ELF-1 (cell line): ENCODE results near the gene MLIP.
"Not testable (repeated sequence)": the region's sequence is repeated elsewhere in the genome, so short reads cannot be mapped to it uniquely, and the experiment has no call there.

ENCODE experiments used
- DNase-seq: peaks from one replicate; pipeline ENCODE4 v3.0.0-alpha.2; 2016; ENCODE audit warnings: low read depth, low spot score

The MLIP gene

DNA sequence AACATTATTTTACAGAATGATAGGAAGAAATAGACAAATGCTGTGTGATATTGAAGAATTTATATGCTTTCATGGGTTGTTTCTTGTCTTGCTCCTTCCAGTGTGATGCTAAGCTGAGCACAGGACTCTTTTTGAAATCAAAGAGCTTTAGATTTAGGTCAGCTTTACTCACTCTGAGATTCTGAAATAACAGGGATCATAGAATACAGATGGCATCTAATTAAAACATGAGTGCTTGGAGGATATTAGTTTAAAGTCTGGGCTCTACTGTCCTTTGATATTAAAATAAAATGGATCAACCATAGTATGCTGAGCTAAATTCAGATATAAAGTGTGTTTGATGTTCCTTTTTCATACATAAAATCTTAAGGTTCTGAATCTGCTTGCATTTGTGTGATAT is 29.6 kb downstream of the MLIP start:
- DNase-seq: no peak

DNA sequence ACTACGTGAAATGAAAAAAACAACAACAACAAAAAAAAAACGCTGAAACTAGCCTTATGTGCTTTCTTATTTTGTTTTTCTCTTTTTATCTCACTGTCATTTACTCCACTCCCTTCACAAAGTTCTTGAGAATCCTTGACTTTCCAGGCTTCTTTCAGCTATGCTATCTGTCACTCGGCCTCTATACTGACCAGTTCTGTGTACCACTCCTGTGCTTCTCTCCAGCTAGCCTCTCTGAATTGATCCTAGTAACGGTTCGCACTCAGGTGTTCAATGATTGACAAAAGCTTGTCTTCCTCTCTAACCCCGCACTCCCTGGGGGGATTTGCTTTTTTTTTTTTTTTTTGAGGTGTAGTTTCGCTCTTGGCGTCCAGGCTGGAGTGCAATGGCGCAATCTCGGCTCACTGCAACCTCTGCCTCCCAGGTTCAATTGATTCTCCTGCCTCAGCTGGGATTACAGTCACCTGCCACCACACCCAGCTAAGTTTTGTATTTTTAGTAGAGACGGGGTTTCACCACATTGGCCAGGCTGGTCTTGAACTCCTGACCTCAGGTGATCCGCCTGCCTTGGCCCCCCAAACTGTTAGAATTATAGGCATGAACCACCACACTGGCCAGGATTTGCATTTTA is 31.8 kb downstream of the MLIP start:
- DNase-seq: no peak

DNA sequence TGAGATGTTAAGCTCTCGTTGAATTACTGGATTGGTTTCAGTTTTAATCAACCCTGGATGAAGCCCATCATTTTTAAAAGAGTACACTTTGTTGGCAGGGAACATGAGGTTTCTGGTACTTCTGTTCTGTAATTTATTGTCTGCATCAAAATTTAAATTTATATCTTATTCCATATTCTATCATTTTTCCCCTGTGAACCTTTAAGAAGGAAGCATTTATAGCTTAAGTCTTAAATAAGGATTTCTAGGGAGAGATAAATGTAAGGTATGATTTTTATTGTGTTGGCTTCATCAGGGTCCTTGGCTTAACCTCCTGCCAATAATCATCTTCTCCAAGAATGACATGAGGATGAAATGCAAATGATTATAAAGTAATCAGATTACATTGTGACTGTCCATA is 40.6 kb downstream of the MLIP start:
- DNase-seq: no peak

DNA sequence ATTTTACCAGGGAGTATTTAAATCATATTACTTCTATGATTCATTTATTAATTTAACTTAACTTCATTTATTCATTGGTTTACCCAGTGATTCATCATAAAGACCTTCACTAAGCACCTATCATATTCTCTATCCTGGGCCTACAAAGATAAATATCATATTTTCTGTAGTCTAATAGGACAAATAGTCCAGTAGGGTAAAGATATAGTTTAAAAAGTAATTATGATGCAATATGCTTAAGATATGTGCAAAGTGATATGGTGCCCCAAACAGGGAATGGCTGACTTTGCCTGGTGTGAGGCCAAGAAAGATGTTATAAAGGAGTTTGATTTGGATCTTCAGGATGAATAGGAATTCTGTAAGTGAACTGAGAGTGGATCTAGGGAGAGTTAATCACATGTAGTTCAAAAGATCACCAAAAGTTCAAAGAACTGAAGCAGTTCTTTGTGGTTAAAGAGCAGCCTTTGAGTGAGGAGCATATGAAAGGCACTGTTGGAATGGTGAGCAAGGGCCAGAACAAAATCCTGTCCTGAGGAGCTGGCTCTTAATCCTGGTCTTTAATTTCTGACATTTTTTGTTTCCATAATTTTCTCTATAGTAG is 45.5 kb downstream of the MLIP start:
- DNase-seq: no peak

DNA sequence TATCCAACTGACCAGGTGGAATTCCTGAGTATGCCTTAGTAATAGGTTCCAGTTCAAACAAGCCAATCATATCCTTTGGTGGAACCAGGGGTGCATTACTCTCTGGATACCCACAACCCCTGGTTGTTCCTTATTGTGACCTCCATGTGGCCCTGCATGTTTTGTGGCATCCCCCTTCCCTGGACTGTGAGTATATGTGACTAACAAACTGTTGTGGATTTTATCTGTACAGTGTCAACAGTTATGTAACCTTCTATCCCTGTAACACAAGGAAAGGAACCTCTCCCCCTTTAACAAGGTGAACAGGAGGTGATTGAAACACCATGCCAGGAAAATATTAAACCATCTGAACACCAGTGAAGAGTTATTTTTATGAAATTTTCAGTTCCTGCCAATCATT is 46.2 kb downstream of the MLIP start:
- no peak for DNase-seq

DNA sequence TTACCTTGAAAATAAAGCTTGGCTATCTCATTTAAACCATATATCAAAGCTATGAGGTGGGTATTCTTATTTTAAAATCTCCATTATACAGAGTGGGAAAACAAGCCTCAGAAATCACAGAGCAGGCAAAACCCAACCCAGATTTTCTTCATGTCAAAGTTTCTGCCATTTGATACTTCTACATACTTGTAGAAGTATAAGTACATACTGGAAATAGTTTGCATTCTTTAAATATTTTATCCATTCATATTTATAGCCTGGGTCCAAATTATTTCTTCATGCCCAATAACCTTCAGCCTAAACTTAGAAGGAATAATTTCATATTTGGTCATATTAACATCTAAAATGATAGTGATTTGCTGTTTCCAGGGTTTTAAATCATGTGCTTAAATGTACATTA is 61.8 kb downstream of the MLIP start:
- no peak for DNase-seq

DNA sequence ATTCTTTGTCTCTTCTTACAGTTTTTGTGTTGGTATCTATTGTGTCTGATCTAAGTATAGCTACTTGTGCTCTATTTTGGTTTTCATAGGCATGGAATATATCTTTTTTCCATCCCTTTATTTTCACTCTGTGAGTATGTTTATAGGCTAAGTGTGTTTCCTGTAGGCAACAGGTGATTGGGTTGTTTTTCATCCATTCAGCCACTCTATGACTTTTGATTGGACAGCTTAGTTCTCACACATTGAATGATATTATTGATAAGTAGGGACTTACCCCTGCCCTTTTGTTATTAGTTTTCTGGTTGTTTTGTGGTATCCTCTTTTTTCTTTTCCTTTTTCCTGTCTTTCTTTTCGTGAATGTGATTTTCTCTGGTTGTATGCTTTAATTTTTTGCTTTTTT is 67.9 kb downstream of the MLIP start:
- no peak for DNase-seq

DNA sequence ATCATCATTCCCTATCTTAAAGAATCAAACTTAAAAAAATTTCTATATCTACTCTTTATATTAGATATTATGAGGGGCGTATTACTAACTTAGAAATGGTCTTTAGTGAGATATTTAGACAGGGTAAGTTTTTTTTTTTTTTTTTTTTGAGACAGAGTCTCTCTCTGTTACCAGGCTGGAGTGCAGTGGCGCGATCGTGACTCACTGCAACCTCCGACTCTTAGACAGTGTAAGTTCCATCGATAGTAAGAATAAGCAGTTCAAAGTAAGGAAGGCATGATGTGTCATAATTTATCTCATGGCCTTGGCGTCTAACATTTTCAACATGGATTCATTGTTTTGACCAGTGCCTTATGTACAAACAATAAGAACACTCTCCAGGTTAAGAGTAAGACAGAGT is 72.4 kb downstream of the MLIP start:
- no peak for DNase-seq

DNA sequence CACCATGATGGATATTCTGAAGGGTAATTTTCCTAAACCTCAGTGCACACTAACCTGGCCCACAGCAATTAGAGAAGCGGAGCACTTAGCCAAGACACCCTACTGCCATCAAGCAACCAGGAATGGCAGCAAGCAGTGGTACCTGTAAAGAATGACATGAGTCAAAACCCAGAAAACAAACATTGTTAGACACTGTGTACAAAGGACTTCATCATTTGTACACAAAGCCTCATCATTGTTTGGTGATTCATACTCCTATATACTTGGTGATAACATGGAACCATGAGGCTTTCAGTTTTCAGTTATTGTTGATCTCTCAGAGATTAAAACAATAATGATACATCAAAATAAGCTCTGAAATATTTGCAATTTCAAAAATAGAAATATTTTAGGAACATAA is 74.6 kb downstream of the MLIP start:
- DNase-seq: no peak

DNA sequence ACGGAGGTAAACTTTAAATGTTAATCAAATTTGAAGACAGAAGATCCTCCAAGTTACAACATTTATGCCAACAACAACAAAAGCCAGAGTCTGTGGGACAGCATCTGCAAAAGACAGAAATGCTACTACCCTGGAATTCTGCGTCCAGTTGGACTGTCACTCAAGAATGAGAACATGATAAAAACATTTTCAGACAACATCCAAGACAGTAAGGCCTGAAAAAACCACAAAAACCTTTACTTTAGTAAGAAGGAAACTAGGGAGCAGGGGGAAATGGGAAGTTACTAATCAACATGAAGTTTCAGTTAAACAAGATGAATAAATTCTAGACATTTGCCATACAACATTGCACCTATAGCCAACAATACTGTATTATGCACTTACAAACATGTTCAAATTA is 77.6 kb downstream of the MLIP start:
- no peak for DNase-seq

DNA sequence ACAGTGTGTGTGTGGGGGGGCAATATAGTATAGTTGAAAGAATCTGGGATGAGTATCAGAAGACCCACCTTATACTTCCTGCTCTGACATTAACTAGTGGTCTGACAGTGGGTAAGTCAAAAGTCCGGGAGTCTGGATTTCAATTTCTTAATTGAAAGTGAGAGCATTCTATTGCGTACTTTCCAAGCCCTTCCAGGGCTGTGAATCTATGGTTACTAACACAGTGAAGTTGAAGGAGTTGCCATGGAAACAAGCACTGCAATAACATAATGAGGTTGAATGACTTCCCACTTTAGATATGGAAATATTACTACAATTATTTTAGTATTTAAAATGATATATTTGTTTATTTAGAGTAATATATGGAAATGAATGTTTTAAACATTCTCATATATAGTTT is 80.2 kb downstream of the MLIP start:
- DNase-seq: no peak

DNA sequence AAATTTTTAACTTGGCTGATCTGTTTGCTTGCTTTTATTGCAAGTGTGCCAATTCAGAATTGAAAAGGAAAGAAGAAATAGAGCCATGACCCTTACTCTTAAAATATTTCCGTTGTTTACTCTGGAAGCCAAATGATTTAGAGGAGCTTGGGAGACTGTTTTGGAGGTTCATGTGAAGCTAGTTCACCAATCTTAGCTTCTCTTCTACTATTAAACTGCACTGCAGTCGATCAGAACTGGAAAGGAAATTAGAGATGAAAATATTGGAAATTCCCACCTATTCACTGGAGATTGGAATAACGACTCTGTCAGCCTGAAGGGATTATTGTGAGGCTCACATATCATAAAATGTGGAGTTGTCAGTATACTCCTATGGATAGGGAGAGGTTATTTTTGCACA is 81.8 kb downstream of the MLIP start:
- no peak for DNase-seq

DNA sequence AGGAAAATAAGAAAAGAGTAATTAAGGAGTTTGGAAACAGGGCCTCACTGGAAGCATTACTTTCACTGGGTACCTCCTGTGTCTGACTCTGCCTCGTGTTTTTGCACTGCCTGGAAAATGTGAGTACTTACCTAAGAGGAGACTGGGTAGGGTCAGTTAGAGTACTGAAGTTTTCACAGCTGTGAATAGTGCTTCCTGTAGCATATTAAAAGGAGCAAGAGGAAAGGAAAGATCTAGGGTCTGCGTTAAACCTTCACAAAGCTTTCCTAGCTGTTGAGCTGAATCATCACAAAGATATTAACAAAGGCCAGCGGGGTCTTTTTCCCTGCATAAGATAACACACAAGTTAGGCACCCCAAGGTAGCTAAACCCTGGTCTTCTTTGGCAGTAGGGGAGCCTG is 82.3 kb downstream of the MLIP start:
- peak; percentile 6 for DNase-seq

DNA sequence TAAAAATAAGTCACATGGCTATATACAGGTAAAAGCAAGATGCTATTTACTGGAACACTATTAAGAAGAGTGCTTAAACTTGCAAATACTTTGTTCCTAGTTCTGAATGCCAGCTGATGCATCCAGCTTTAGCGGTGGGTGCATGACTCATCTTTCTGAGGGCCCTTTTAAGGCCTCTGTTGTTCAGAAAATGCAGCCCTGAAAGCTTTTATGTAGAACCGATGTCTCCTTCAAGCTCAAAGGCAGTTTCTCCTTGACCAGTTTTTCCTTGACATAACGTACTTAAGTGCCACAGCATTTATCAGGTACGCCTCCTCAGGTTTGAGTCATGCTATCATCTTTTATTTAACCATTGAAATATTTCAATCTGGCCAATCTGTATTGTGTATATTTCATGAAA is 82.8 kb downstream of the MLIP start:
- peak; percentile 24 for DNase-seq

DNA sequence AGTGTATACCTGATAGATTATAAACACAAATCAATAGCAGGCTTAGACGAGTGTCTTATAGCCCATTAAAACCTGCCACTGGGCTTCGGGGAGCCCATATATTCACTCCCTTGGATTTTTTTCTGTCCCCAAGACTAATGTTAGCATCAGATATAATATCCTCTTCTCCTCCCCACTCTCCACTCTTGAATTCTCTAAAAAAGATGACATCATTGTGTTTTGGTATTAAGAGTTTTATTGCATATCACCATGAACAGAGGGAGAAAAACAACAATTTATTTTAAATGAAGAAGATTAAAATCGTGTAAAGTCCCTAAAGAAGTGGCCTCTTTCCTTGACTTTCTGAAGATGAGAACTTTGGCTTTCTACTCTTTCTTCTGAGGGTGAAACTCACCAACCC is 84.4 kb downstream of the MLIP start:
- no peak for DNase-seq

DNA sequence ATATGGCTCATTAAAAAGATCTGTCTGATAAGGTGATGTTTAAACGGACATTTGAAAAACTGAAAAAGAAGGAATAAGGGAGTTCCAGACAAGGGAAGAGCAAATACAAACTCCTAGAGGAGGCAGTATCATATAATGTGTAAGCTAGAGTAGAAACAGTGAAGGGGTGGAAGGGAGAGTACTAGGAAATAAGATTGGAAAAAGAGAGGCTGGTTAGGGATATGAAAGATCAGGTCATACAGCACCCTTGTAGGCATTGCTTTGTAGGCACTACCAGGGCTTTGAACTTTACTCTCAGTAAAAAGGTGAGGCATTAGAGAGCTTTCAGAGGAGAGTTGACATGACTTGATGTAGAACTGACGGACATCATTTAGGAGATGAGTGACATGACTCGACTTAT is 85.7 kb downstream of the MLIP start:
- DNase-seq: no peak

DNA sequence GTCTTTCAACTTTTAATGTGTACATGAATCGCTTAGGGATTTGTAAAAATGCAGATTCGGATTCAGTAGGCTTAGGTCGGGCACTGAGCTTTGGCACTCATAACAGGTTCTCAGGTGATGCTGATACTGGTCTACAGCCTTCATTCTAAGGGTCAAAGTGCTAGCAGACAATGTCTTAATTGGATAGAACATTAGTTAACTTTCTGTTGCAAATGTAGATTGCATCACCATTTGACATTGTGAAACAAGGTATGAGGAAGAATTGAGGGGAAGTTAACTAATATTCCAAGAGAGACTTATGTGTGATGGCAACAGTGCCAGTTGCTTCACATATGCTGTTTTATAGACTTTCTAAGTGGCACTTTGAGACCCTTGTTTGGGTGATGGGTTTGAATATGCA is 86.9 kb downstream of the MLIP start:
- DNase-seq: no peak

DNA sequence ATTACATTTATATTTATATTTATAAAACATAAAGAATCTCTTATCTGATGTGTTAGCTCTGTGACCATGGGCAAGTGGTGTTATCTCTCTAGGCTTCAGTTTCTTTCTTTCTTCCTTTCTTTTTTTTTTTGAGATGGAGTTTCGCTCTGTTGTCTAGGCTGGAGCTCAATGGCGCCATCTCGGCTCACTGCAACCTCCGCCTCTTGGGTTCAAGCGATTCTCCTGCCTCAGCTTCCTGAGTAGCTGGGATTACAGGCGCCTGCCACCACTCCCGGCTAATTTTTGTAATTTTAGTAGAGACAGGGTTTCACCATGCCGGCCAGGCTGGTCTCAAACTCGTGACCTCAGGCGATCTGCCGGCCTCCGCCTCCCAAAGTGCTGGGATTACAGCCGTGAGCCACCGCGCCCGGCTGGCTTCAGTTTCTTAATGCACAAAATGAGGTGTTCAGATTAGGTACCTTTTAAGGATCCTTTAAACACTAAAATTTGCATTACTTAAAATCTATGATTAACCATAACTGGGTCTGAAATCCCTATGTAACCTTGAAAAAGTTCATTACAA is 92.3 kb downstream of the MLIP start:
- peak; percentile 7 for DNase-seq

DNA sequence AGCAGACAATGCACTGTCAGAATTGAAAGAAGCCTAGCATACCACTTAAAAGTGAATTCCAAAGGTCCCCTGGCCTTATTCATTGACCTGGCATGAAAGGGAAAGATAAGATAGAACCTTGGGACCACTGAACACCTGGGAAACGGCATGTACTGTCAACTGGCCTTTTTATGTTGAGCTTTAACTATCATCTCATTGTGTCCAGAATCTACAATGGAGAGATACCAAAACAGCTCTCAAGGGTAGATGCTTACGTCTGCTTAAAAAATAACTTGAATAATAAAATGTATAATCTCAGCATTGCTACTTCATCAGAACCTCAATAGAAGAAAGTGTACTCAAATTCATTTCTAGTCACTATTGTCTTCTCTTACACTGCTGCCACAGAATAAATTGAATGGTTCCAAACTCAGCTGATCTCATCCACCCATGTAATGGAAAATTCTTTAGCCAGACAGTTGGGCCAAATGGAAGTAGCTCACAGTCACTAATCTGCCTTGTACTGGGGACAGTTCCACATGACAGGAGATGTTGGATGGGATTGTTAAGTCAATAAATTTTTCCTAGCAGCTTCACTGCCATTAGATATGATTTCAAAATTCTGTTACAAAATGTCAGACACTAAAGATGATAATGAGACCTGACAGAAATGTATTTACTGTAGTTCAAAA is 93.8 kb downstream of the MLIP start:
- peak; percentile 4 for DNase-seq

DNA sequence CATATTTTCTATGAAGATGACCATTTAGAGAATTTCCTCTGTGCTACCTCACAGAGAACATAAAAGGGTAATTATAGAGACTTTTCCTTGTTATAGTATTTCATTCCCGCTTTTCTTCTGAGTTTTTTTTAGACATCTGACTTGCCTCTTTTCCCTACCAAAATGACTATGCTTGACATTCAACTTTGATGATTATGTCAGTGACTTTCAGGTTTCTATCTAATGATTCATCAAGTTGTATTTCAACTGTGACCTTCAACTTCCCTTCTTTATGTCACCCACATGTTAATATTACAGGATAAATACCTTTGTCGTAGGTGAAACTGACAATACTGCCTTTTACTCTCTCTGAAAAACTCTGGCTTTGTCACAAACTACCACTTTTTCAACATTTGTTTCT is 95.3 kb downstream of the MLIP start:
- DNase-seq: no peak

DNA sequence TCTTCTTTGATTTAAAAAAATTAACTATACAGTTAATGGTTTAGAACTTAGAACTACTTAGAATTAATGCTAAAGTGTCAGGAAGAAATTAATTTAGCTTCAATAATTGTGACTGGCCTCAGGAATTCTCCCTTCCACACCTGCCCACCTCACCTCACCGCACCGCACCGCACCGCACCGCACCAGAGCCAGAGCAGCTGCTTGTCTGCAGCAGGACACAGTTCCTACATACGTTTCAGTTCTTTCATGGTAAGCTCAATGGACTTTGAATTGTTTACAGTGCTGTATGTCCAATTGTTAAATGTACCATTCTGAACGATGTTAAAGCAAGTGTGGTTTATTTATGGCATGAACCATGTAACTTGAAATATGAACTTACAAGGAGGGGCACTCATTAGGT is 98.7 kb downstream of the MLIP start:
- DNase-seq: not testable (repeated sequence)

DNA sequence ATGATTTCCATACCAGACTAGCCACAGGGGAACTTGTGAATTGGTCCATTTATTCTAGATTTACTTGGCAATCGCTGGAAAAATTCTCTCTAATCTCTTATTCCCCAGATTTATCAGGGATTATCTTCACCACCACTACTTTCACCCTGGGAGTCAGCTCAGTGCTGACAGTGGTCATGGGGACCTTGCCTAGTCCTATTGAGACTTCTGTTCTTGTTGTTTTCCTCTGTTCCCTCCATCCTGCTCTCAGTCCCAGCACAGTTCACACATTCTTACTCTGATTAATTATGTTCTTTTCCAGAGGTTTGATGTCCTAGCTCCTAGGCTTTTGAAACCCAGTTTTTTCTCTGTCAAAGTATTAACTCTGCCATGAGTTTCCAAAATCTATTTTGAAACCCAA is 103.0 kb downstream of the MLIP start:
- no peak for DNase-seq

DNA sequence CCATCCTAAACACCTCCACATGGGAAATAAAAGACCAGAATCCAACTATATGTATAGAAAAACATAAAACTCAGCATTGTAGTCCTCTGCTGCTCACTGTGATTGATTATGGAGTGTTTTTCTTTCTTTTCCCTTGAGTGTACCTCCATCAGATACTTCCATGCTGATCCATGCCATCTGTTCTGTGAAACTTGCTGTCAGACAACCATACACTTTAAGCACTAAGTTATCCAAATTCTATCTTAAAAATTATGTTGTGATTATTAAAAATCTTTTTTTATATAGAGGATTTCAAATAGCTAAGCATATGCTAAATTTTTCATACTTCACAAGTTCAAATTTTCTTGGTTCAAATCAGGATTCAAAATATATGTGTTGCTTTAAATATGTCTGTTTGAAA is 105.1 kb downstream of the MLIP start:
- no peak for DNase-seq
